Measurements from ENCODE around the gene CPT1C.

GRCh38 chr19:49713236-49713845 is 22.4 kb downstream of the CPT1C start:
- TF ChIP-seq CTCF (IDR thresholded peaks at IDR 0.05 in 8 of 11, conservative IDR thresholded peaks at IDR 0.05 in 3 of 11): no peak
- no peak for TF ChIP-seq POLR2AphosphoS5 (IDR thresholded peaks at IDR 0.05)
- no peak for TF ChIP-seq POLR2A (IDR thresholded peaks at IDR 0.05)

All from spleen (tissue), 7 donors.